Effector CD4-positive, alpha-beta T cell (primary cell): ENCODE measurements around the gene PPM1F.

Experiments
- DNase-seq: peaks from one replicate; pipeline ENCODE4 v3.0.0-alpha.2; 2020

Gene PPM1F

DNA sequence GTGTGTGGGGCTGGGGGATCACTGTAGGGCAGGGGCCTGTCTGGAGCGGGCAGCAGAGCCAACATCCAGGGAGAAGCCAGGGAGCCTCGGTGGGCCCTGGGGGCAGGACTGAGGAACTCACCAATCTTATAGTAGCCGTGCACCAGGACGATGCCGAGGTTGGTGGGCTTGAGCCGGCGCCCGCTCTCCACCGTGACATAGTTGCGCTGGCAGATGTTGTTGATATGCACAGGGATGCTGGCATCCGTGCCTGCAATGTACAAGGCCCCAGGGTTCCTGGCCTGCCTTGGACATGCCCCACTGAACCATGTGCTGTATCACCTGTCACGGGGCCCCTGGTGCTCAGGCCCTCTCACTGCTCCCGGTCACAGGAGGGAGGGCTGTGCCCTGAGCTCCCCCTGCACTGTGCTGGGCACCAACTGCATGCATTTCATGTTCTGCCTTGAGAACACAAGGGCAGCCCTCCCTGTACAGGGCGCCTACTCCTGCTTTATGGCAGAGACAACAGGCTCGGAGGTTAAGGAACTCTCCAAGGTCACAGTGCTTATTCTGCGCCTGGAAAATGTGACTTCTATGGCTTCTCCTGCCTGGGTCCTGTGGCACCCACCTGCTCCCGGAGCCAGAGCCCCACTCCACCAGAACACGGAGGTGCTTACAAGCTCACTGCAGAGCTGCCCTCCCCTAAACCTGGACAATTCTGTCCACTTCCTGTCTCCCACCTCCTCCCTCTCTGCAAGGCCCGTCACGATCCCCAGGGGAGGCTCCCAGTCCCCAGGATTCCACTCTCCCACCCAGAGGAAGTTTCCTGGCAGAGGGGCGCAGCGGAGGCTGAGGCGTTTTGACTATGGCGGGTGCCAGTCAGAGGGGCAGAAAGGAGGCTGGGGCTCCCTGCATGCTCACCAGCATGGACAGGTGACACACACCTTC lies 7.8 kb upstream of the PPM1F start:
- DNase-seq = no peak

DNA sequence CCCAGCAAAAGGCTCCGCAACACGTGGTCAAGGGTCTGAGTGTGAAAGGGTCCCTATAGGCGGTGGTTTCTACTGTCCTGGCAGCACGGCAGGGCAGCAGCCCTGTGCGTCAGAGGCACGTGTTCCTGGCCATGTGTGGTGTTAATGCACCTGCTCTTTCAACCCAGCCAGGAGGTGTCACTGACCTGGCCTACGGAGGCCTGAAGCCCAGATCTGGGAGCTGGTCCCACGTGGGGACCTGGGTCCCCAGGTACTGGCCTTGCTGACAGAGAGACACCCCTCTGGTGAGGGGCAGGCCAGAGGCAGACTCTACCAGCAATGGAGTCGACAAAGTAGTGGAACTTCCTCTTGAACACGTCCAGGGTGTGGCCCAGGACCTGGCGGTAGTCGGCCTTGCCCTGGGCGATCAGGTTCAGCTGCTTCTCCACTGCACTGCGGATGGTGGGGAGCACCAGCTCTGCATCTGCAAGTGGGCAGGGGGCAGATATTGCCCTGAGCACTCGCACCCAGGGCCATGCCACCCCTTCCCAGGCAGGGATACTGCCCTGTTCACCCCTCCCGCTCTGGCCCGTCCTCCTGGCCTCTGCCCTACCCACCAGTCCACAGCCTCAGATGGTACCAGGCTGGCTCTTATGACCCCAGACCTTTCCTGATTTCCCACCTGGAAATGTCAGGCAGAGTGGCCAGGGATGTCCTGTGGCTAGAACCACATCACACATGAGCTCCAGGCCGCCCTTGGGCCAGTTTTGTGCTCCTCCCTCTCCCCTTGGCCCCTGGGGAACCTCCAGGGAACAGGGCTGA lies 6.8 kb upstream of the PPM1F start:
- no peak for DNase-seq

DNA sequence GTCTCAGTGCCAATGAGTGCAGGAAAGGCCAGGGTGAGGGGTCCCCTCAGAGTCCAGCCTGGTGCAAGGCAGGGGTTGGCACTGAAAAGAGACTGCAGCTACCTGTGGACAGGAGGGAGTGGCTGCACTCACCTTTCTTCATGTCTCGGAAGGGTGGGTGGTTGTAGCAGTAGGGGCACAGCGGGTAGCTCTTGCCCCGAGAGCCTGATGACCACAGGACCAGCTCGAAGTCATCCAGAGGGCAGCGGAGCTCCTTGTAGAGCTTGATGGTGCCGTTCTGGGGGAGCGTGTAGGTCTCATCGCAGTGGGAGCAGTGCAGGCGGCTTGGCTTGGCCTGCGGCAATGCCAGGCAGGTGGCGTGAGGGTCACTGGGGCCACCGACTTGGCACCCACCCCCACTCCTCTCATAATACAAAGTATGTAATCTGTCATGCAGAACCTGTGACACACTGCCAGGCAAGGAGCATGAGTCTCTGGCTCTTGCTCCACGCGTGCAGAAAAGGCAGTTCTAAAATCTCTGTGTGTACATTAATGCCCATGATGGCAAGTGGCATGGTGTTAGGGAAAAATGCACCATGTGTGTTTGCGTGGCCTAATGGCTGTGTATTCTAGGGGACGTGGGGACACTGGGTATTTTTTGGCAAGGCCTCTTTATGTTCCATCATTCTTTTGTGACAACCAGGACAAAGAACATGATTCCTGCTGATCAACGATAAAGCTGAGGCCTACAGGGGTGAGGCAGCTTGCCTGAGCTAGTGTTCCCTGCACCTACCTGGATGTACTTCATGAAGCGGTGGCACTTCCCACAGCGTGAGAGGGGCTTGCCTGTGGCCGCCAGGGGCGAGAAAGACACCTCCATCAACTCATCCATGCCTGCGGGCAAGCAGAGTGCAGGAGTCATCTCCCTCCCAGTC lies 6.0 kb upstream of the PPM1F start:
- DNase-seq = no peak

DNA sequence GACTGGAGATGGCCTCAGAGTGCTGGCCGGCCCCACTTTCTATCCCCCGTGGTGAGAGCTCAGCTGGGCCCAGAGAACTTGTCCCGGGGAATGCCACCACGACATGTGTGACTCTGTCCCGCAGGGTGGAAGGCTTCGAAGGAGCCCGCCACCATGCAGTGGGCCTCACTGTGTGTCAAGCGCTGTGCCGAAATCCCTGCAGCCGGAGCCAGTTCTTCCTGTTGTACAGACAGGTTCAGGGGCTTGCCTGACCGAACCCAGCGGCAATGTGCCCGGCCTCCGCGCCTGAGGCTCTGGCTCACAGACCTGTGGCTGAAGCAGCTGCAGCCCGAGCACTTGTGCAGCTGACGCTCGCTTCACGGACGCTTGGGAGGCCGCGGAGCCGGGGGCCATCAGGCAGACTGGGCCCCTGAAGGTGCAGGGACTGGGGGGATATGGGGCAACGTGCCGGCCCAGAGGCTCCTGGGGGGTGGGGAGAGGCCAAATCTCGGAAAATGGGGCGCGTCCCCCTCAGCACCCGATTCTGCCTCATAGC lies 650 bp downstream of the PPM1F start:
- DNase-seq = no peak

DNA sequence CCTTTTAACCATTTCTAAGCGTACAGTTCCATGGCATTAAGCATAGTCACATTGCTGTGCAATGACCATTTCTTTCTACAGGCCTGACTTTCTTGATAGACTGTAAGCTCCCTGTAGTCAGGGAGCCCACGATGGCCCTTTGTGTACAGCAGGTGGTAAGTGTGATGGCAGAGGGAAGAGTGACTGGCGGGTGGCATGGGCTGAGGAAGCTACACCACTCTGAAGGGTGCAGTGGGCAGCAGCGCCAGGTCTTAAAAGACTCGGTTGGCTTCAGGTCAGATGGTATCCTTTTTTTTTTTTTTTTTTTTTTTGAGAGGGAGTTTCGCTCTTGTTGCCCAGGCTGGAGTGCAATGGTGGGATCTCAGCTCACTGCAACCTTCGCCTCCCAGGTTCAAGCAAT lies 1.6 kb downstream of the PPM1F start:
- DNase-seq = no peak

DNA sequence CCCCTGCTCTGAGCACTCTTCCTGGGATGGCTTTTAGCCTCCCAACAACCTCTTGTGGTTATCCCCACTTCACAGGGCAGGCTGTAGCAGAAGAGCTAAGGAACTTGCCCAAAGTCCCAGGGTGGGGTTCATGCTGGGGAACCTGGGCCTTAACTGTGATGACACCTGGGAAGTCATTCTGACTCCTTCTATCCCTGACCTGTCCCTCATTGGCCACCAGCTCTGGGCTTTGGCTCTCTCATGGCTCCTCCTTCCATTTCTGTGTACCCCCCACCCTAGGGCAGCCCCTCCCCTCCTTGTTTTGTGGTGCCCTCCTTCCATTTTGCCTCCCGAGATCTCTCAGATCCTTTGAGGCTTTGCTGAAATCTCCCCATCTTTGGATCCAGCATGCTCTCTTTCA lies 2.7 kb downstream of the PPM1F start:
- no peak for DNase-seq

DNA sequence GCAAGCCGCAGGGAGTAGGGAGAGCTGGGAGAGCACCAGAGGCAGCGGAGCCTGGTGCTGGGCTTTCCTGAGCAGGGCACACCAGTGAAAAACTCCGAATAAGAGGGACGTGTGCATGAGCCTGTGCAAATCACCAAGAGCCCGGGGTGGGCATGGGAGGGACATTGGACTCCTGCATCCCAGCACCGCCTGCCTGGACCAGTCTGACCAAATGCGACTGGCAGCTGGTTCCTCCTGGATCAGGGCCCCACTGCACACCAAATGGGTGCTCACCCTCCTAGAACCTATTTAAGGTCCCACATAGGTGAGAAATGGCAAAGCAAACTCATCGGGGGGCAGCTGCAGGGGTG lies 3.1 kb downstream of the PPM1F start:
- no peak for DNase-seq

DNA sequence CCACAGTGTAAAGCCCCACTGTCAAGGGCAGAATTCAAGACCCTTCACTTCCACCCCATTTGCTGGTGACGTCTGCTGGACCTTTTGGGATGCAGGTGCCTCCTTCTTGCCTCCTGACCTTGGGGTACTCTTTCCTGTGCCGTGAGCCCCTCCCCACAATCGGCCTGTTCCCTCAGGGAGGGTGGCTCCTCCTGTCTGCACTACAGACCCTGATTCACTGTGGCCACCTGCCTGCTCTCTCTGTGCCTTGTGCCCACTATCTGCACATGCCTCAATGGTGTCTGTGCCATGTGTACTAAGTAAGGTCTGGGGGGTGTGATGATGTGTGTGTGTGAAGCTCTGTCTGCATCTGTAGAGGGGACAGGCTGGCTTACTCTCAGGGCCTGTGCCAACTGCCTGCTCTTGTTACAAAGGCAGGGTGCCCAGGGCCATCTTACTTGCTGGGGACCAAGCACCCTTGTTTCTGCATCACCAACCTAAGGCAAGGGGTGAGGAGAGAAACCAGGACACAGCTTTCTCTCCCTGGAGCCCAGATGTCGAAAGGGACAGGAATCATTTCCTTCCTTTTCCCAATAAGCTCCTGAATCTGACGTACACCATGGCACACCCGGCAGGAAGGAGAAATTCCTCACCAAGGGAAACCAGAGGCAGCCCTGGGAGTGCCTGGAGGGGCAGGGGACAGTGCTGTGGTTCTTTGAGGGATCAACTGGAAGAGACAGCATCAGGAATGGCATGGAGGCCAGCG lies 3.7 kb downstream of the PPM1F start:
- no peak for DNase-seq

DNA sequence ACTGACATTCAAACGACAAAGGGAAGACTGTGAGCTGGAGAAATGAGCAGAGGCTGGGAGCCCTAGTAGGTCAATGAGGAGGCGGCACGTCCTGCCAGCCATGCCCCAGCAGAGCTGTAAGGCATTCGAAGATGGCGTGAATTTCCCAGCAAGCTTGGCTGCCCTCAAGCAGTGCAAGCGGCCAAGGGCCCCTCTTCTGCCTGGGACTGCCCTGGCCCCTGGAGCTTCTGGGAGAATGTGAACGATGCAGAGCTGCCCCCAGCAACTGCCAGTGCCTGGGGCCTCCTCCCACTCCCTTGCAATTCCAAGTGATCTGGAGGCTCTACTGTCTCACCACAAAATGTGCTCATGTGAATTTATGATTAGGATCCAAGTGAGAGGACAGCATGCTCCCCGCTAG lies 4.3 kb downstream of the PPM1F start:
- DNase-seq = no peak

DNA sequence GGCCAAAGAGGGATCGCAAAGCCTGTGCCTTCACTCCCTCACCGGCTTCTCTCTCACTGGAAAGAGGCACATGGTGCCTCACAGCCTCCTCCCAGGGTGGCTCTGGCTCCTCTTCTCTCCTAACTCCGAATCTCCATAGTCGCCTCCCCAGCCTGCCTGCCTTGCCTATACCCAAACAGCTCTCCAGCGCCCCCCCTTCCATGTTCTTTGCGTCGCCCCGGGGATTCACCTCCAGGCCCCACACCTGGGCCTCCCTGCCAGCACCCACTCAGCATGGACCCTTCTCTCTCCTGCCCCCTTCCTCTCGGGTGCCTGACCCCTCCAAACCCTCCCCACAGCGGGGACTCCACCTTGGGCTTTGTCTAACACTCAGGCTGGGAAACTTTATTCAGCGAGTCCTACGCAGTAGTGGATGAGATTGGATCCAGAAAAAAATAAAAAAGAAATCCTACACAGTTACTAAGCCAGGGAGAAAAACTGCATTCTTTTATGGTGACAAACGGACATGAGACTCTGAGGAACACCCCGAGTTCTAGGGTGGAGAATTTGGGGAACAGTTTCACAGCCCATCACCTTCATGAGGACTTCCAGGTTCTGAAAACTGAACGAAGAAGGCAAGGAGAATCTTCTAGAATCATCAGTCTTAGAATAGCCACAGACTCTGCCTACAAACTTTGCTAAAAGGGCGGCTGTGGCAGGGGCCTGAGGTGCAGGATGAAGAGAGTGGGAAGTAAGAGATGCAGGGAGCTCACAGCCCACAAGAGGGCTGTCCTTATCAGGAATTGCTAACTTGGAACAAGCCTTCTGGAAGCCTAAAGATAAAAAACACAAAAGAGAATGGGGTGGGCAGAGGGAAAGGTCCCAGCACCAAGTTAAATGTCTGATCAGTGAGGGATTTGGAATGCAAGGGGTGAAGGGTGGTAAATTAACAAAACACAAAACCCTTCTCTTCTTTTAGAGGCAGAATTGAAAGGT lies 5.3 kb downstream of the PPM1F start:
- DNase-seq = no peak

DNA sequence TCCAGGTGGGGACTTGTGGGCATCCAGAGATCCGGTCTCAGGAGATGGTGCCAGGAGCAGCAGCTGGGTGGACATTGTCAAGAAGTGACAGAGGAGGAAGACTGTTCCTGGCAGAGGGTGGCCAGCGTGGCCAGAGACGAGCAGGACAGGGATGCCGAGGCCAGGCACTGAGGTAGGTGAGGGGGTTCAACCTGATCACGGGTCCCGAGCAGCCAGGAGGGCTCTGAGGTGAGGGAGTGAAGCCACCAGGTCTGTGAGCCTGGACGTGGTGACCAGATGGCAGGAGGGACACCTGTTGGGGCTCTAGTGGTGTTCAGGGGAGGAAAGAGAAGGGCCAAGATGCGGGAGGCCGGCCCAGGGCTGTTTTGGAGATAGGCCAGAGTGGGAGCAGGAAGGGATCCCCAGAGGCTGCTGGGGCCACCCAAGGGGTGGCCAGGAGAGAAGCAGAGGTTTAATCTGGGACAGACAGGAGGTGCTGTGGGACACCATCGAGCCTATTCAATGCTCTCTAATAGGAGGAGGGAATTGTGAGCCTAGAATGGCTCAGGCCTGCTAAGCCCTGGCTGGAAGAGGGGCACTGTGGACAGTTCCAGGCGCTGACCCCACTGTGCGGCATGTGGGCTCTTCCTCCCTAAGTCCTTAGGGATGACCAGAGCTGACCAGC lies 6.3 kb downstream of the PPM1F start:
- no peak for DNase-seq

DNA sequence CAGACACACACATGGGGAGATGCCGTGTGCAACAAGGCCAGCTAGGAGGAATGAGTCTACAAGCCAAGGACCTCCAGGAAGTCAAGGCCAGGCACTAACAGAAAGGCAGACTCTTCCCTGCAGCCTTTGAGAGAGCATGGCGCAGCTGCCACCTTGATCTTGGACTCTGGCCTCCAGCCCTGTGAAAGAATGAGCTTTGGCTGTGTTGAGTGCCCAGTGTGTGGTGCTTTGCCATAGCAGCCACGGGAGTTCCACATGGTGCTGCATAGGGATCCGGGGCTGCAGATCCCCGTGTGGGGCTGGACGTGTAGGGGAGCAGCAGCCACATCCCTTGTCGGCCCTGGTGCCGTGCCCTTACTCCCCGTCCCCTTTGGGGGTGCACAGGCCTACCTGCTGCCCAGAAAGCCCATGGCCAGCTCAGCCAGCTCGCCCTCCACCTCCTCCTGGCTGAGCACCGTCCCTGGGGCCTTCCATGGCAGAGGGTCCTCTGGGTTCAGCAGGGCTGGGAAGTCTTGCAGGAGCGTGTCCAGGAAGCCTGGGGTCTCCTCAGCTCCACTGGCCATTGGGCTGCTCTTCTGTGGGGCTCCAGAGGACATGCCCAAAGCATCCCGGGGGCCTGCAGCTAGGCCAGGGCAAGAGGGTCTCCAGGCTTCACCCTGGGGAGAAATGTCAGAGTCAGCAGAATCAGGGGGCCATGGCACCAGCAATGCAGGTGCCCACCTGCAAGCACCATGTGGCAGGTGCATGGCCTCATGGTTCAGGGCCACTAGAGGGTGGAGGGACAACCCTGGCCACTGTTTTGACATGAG lies 7.0 kb downstream of the PPM1F start:
- DNase-seq = no peak

DNA sequence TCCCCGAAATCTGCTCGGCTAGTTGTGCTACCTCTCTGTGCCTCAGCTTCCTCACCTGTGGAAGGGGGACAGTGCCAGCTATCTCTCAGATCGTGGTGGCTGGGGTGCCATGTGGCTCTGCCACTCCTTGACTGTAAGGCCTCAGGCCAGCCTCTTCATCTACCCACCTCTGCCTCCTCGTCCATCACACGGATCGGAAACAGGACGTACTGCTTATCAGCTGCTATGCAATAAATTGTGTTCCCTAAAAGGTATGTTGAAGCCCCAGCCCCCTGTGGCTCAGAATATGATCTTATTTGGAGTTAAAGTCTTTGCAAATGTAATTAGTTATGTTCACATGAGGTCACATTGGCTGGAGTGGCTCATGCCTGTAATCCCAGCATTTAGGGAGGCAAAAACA lies 7.8 kb downstream of the PPM1F start:
- DNase-seq = no peak

DNA sequence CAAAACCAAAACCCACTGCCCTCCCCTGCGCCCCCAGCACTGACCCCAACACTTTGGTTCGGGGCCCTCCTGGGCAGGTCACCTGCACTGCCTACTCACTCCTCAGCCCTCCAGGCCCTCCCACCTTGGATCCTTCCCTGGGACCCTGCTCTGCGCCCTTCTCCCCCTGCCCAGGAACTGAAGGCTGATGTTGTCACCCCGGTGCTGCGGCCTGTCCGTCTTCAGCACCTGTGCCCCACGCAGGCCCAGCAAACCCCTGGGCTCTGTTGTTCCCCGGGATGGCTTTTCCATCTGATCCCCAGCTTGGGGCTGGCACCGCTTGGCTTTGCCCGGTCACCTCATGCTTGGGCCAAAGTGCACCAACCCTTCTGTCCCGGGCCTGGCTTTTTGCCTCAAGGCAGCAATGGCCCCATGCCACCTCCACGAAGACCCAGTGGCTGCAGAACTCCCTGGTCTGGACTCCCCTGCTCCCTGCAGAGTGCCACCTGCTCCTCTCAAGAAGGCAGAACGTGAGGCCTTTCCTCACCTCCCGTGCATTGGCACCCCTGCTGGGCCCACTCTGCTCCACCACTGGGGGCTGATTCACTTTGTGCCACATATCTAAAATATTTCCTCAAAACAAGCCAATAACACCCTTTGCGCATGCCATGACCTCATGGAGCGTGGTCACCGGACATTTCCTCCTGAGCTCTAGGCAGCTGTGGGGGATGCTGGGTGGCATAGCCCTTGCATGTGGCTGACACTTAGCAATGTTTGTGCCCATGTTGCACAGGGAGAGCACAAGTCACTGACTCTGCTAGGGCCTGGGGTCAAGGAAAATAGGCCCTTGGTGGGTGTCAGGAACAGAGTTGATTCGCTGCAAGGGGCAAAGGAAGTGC lies 8.8 kb downstream of the PPM1F start:
- no peak for DNase-seq

DNA sequence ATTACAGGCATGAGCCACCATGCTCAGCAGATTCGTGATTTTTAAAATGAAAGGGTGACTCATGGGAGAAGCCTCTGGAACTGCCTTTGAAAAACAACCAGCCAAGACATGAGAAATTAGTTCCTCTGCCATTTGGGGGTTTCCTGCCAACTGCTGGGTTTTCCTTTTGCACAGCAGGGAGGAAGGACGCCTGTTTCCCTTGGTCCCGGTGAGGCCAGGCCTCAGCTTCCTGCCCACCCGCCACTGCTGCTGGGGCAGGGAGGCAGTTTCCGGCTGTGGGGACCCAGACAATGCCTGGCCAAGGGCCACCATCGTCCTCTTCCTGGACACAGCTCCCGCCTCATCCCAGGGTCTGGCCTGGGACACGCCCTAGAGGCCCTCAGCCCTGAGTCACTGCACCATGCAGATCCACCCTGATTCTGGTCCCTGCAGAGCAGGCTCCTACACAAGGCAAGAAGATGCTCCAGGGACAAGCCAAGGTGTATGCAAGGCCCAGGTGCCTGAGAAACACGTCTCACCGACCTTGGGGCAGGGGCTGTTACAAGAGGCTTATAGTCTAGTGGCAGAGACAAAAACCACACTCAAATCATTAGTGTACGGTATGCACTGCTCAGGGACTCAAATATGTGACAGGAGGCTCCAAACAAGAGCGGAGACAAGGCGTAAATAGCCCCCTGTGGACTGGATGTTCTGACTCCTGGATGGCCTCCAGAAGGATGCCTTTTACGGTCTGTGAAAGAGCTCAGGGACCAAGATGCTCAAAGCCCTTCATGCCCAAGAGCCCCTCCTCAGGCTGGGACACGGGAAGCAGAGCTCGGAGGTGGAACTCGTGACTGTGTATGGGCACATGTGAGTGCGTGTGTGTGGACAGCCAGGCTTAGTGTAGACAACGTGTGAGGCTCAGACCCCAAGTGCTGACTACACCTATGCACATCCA lies 10.0 kb downstream of the PPM1F start:
- DNase-seq = no peak

DNA sequence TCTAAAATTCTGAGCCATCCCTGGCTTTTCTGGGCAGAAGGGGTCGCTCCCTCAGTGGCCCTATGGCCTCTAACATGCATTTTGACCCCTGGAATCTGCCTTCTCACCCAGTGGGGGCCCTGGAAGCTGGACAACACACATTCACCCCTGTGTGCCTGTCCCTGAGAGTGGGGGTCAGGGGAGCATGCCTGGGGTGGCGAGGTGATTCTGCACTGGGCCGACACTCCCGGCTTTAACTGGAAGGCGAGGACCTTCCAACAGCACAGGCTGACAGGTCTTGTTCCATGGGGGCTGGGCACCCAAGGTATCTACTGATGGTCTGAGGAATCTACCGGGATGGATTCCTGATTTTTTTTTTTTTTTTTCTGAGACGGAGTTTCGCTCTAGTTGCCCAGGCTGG lies 10.7 kb downstream of the PPM1F start:
- DNase-seq = no peak

DNA sequence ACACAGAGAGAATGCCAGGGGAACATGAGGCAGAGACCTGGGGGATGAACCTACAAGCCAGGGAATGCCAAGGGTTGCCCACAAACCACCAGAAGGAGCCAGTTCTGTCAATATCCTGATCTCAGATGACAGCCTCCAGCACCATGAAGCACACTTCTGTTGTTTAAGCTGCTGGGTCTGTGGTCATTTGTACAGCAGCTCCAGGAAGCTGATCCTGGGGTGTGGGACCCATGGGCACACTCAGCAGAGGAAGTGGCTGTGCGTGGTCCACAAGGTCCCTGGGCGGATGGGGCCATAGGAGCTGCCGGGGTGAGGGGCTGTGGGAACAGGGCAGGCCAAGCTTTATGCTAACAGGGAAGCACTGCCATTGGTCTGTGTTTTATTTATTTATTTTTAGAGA lies 12.1 kb downstream of the PPM1F start:
- no peak for DNase-seq
